ENCODE measurements around the gene GPC1.

DNA sequence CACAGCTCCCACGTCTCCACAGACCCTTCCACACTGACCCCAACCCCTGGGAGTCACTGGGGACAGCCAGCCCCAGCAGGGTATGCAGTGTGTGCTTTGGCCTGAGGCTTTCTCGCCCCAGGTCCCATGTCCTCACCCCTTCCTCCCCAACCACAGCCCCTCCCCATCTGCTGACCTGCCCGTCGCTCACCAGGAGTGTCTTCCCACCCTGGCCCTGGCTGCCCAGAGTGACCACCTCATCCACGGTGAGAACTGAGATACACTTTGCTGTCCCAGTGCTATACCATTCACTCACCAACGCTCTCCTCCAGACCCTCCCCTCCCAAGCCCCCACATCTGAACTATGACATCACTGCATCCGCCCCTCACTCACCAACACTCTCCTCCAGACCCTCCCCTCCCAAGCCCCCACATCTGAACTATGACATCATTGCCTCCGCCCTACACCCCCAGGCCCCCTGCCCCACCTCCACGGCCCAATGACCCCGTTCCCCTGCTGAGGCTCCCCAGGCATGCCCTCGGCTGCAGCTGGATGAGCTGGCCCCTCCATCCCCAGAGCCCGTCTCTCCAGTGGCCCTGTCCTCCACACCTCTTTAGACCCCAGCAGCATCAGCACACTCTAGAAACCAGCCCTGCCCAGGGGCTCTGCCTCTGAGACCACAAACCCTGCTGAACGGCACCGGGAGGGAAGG is 67.1 kb downstream of the GPC1 start:
- TF ChIP-seq, protein P1, sequence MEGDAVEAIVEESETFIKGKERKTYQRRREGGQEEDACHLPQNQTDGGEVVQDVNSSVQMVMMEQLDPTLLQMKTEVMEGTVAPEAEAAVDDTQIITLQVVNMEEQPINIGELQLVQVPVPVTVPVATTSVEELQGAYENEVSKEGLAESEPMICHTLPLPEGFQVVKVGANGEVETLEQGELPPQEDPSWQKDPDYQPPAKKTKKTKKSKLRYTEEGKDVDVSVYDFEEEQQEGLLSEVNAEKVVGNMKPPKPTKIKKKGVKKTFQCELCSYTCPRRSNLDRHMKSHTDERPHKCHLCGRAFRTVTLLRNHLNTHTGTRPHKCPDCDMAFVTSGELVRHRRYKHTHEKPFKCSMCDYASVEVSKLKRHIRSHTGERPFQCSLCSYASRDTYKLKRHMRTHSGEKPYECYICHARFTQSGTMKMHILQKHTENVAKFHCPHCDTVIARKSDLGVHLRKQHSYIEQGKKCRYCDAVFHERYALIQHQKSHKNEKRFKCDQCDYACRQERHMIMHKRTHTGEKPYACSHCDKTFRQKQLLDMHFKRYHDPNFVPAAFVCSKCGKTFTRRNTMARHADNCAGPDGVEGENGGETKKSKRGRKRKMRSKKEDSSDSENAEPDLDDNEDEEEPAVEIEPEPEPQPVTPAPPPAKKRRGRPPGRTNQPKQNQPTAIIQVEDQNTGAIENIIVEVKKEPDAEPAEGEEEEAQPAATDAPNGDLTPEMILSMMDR (IDR thresholded peaks at IDR 0.05; ENCODE audit: low read depth, low read length) = no peak
- no peak for TF ChIP-seq EZH2phosphoT487 (IDR thresholded peaks at IDR 0.05; ENCODE audit: low read depth)

Measured in OCI-LY3 (cell line).